Kidney capillary endothelial cell (primary cell): ENCODE measurements around the gene OSM.

Experiments
- DNase-seq: peaks from one replicate; pipeline ENCODE4 v3.0.0-alpha.2; 2018; ENCODE audit warnings: low spot score

Gene OSM

GRCh38 chr22:30285176-30285845, 18.7 kb upstream of the OSM start:
- DNase-seq, result no peak

- no peak for DNase-seq
These were observed 18.0 kb upstream of the OSM start for GRCh38 chr22:30284666-30285065.

GRCh38 chr22:30284172-30284571, 17.5 kb upstream of the OSM start:
- DNase-seq, result no peak

GRCh38 chr22:30283342-30283741, 16.7 kb upstream of the OSM start:
- DNase-seq, result no peak

GRCh38 chr22:30282616-30283046, 16.0 kb upstream of the OSM start:
- DNase-seq, result no peak

- DNase-seq, result no peak
These were observed 13.9 kb upstream of the OSM start for GRCh38 chr22:30280505-30280904.

GRCh38 chr22:30279932-30280331, 13.3 kb upstream of the OSM start:
- DNase-seq, result no peak

- no peak for DNase-seq
These were observed 12.6 kb upstream of the OSM start for GRCh38 chr22:30279046-30279788.

GRCh38 chr22:30277547-30278344, 11.1 kb upstream of the OSM start:
- DNase-seq, result no peak

GRCh38 chr22:30276039-30276438, 9.4 kb upstream of the OSM start:
- DNase-seq, result no peak

- no peak for DNase-seq
These were observed 9.0 kb upstream of the OSM start for GRCh38 chr22:30275625-30276024.

GRCh38 chr22:30274437-30274812, 7.8 kb upstream of the OSM start:
- DNase-seq, result no peak

GRCh38 chr22:30273711-30274436, 7.2 kb upstream of the OSM start:
- no peak for DNase-seq

GRCh38 chr22:30272781-30273601, 6.3 kb upstream of the OSM start:
- no peak for DNase-seq

- DNase-seq, result peak; percentile 56
These were observed 4.2 kb upstream of the OSM start for GRCh38 chr22:30270832-30271231.

- no peak for DNase-seq
These were observed 1.7 kb upstream of the OSM start for GRCh38 chr22:30268331-30268730.

GRCh38 chr22:30267382-30268302, 991 bp upstream of the OSM start:
- no peak for DNase-seq

- DNase-seq, result no peak
These were observed 717 bp downstream of the OSM start for GRCh38 chr22:30265823-30266444.

- DNase-seq, result no peak
These were observed 1.4 kb downstream of the OSM start for GRCh38 chr22:30265131-30265720.
